Testis (tissue), 3 donors: Measurements from ENCODE around the gene NDUFC1. TPM values are rescaled to one million over a fixed set of nuclear protein-coding genes. Genes with fewer than 3 reads are reported as not detected.

Source experiments
- DNase-seq: peaks from one replicate; pipeline ENCODE4 v3.0.0-alpha.2; 2019
- H3K27ac ChIP-seq, 2 donors: fragments of 200-600 bp; sonication (generic); one replicate each; pipeline ENCODE4 v1.5.1; 2019
- H3K27me3 ChIP-seq: fragments of 200-600 bp; sonication (generic); one replicate; pipeline ENCODE4 v1.5.1; 2019
- H3K36me3 ChIP-seq: fragments of 200-600 bp; sonication (generic); one replicate; pipeline ENCODE4 v1.5.1; 2017; ENCODE audit warnings: low read depth; ENCODE audit errors: missing control alignments
- H3K4me1 ChIP-seq: fragments of 200-600 bp; sonication (generic); one replicate; pipeline ENCODE4 v1.5.1; 2019
- H3K4me3 ChIP-seq, 2 donors: fragments of 200-600 bp; sonication (generic); one replicate each; pipeline ENCODE4 v1.5.1; 2017 to 2019
- H3K9me3 ChIP-seq: fragments of 200-600 bp; sonication (generic); one replicate; pipeline ENCODE4 v1.5.1; 2017
- POLR2A ChIP-seq: fragments of 450-650 bp; IDR thresholded peaks from one replicate; pipeline ENCODE4 v1.6.1; 2017; ENCODE audit warnings: antibody characterized with exemption, mild to moderate bottlenecking, moderate library complexity
- WGBS, 2 donors: methylation state at CpG; one replicate each; pipeline ENCODE4 v1.1.5; 2018; 5-methylcytosine and 5-hydroxymethylcytosine counted together
- intact Hi-C: fragments of 100-400 bp; cut with DNase I; formaldehyde crosslinking; loops from one replicate; pipeline ENCODE4 v1.15.1; 2023; ENCODE audit warnings: low total_unique reads
- polyA plus RNA-seq: library from polyadenylated mRNA; stranded (reverse); fragments of 350-450 nt; fragmentation: Illumina TruSeq; extraction: RNeasy Lipid Tissue Mini Kit (QIAGEN cat#74804); gene quantifications from one replicate; pipeline ENCODE4 v1.2.3, GENCODE V29; 2014; ENCODE audit warnings: low read depth, low replicate concordance; ENCODE audit not compliant: insufficient read depth
- total RNA-seq, 2 donors: library from RNA; depleted of rRNA; stranded (reverse); fragments of >200 nt; gene quantifications; one replicate each; pipeline ENCODE4 v1.2.3, GENCODE V29; 2016
- TF ChIP-seq, protein P1 (sequence below), 3 experiments: fragments of 450-650 bp in 2 of 3; fragments of 200-600 bp in 1 of 3; sonication (generic) in 1 of 3; IDR thresholded peaks; one replicate each; pipeline ENCODE4 v1.5.1; 2016 to 2019; ENCODE audit warnings: antibody characterized with exemption in 3 of 3, mild to moderate bottlenecking in 2 of 3, moderate library complexity in 1 of 3

Gene NDUFC1
- total and polyA plus RNA-seq, 3 donors from 2014 or later, result 121 to 201 (median 127) TPM

GRCh38 chr4:139274790-139275189, 27.5 kb downstream of the NDUFC1 start:
- no peak overlapping the region for H3K4me3 ChIP-seq
- H3K4me1 ChIP-seq, result no peaks in the 10 kb centered on the region
- TF ChIP-seq, protein P1, sequence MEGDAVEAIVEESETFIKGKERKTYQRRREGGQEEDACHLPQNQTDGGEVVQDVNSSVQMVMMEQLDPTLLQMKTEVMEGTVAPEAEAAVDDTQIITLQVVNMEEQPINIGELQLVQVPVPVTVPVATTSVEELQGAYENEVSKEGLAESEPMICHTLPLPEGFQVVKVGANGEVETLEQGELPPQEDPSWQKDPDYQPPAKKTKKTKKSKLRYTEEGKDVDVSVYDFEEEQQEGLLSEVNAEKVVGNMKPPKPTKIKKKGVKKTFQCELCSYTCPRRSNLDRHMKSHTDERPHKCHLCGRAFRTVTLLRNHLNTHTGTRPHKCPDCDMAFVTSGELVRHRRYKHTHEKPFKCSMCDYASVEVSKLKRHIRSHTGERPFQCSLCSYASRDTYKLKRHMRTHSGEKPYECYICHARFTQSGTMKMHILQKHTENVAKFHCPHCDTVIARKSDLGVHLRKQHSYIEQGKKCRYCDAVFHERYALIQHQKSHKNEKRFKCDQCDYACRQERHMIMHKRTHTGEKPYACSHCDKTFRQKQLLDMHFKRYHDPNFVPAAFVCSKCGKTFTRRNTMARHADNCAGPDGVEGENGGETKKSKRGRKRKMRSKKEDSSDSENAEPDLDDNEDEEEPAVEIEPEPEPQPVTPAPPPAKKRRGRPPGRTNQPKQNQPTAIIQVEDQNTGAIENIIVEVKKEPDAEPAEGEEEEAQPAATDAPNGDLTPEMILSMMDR (IDR thresholded peaks at IDR 0.05), result no peak
- no peak for TF ChIP-seq POLR2A
- H3K27ac ChIP-seq, result no peak overlapping the region
- no peak for DNase-seq
- intact Hi-C loops, result no loop called here
- H3K36me3 ChIP-seq, result no peaks in the 10 kb centered on the region
- WGBS, 2 donors, result 87 to 90% methylated on average over 1 of the region's 1 CpG
- H3K9me3 ChIP-seq, result no peaks in the 10 kb centered on the region
- no peaks in the 10 kb centered on the region for H3K27me3 ChIP-seq

GRCh38 chr4:139273835-139274234, 28.4 kb downstream of the NDUFC1 start:
- no peaks in the 10 kb centered on the region for H3K9me3 ChIP-seq
- no peaks in the 10 kb centered on the region for H3K27me3 ChIP-seq
- intact Hi-C loops, result no loop called here
- WGBS, 2 donors, result 87 to 96% methylated on average over 1 of the region's 1 CpG
- H3K36me3 ChIP-seq, result no peaks in the 10 kb centered on the region
- TF ChIP-seq, protein P1 (IDR thresholded peaks at IDR 0.05), result no peak
- no peak for TF ChIP-seq POLR2A
- DNase-seq, result no peak
- H3K27ac ChIP-seq, result no peak overlapping the region
- no peaks in the 10 kb centered on the region for H3K4me1 ChIP-seq
- H3K4me3 ChIP-seq, result no peak overlapping the region

GRCh38 chr4:139267301-139267700, 35.0 kb downstream of the NDUFC1 start:
- WGBS, 2 donors, result 89 to 97% methylated on average over 1 of the region's 1 CpG
- no peak overlapping the region for H3K27ac ChIP-seq

GRCh38 chr4:139266583-139267257, 35.6 kb downstream of the NDUFC1 start:
- 11 to 12% methylated on average over 14 of the region's 14 CpGs for WGBS, 2 donors

More at GRCh38 chr4:139267301-139267700, 35.0 kb downstream of the NDUFC1 start:
- Histone ChIP-seq H3K27me3 (no peaks in the 10 kb centered on the region), H3K36me3 (no peaks in the 10 kb centered on the region), H3K4me3 (no peak overlapping the region), H3K4me1 (peaks cover 3% of the 10 kb centered on the region), H3K9me3 (no peaks in the 10 kb centered on the region)
- no peak for TF ChIP-seq POLR2A
- TF ChIP-seq, protein P1 (IDR thresholded peaks at IDR 0.05), result no peak
- no peak for DNase-seq
- intact Hi-C loops, result no loop called here

More at GRCh38 chr4:139266583-139267257, 35.6 kb downstream of the NDUFC1 start:
- intact Hi-C loops, result no loop called here
- H3K4me3 ChIP-seq, result peak overlapping the region; percentile 0 to 27
- H3K27ac ChIP-seq, result peak overlapping the region in 1 of 2 donors; percentile 47
- TF ChIP-seq, protein P1 (IDR thresholded peaks at IDR 0.05), result no peak
- no peak for TF ChIP-seq POLR2A
- no peaks in the 10 kb centered on the region for H3K9me3 ChIP-seq
- no peaks in the 10 kb centered on the region for H3K36me3 ChIP-seq
- peaks cover 3% of the 10 kb centered on the region for H3K4me1 ChIP-seq
- peak; percentile 80 for DNase-seq
- no peaks in the 10 kb centered on the region for H3K27me3 ChIP-seq
